GM20000 (cell line): Measurements from ENCODE around the gene CCDC38.

Experiments used
- DNase-seq: peaks from one replicate; pipeline ENCODE4 v3.0.0; 2012; ENCODE audit warnings: low spot score
- TF ChIP-seq, protein P1 (sequence below): IDR thresholded peaks from 2 replicates; pipeline ENCODE4 v1.5.1; 2012; ENCODE audit warnings: mild to moderate bottlenecking, control low read depth; ENCODE audit errors: extremely low read depth, missing control alignments

CCDC38 gene

DNA sequence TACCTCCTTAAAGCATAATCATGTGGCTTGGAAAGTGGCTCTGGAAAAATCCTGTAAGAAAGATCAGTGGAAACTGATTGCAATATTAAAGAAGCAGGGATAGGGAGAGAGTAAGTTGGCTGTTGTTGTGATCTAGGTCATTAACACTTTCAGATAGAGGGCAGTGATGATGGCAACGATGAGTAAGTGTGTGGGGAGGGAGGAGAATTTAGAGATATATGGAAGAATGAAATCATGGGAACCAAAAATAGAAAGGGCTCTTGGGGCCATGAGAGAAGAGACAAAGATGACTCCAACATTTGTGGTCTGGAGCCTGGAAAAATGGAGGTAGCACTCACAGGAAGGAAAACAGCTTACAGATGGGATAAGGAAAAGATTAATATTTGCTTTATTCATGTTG lies 60.3 kb downstream of the CCDC38 start:
- TF ChIP-seq, protein P1, sequence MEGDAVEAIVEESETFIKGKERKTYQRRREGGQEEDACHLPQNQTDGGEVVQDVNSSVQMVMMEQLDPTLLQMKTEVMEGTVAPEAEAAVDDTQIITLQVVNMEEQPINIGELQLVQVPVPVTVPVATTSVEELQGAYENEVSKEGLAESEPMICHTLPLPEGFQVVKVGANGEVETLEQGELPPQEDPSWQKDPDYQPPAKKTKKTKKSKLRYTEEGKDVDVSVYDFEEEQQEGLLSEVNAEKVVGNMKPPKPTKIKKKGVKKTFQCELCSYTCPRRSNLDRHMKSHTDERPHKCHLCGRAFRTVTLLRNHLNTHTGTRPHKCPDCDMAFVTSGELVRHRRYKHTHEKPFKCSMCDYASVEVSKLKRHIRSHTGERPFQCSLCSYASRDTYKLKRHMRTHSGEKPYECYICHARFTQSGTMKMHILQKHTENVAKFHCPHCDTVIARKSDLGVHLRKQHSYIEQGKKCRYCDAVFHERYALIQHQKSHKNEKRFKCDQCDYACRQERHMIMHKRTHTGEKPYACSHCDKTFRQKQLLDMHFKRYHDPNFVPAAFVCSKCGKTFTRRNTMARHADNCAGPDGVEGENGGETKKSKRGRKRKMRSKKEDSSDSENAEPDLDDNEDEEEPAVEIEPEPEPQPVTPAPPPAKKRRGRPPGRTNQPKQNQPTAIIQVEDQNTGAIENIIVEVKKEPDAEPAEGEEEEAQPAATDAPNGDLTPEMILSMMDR, result no peak
- no peak for DNase-seq

DNA sequence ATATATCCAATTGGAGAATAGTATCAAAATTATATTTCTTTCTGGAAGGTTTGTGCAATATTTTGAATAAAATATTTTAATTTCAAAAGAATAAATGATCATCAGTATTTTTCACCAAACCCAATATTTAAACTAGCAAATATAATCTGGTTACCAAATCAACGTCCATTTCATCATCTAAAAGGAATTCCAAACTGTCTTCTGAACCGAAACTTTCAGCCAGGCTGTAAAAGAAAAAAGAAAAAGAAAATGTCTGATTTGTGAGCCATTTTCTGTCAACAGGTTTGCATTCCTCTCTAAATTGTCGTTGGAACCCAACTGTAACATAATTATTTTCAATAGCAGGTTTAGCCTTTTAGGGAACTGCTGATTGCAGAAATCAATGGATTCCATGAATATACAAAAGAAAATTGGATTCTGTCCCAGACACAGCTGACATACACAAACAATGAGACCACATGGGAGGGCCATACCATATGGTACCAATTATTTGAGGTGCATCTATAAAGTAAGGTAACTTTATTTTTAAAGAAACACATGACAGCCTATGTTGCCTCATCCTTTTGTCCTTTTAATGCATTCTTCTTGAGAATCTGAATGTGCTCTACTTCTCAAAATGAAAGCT lies 61.0 kb downstream of the CCDC38 start:
- DNase-seq, result no peak
- TF ChIP-seq, protein P1, result no peak

DNA sequence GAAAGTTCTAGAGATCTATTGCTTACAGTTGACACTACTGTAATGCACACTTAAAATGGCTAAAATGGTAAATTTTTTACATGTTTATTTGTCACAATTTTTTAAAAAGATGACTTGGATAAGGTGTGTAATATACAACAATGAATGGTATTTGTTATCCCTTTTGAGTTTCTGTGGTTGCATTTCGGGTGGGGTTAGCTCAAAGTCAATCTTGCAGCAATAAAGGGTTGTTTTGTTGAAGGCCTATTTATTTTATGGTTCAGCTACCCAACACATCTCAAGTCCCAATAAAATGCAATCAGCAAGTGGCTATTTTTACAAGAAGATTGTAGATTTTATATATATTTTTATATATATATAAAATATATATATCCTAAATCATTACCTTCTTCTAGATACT lies 61.5 kb downstream of the CCDC38 start:
- DNase-seq, result no peak
- TF ChIP-seq, protein P1, result no peak

DNA sequence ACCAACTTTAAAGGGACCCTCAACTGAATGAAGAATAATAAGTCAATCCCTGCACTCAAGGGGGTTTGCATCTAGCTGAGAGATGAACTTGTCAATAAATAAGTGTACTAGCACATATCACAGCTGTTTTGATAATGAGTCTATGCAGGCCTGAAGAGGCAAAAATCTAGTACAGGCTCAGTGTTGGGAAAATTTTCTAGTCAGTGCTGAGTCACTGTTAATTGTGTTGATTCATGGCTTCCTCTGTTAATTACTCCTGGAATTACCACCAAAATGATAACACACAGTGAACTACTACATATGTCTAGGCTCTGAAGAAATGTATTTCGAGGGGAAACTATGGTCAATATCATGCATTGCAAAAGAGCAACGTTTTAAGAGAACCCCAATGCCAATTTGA lies 64.8 kb downstream of the CCDC38 start:
- TF ChIP-seq, protein P1, result no peak
- DNase-seq, result no peak

DNA sequence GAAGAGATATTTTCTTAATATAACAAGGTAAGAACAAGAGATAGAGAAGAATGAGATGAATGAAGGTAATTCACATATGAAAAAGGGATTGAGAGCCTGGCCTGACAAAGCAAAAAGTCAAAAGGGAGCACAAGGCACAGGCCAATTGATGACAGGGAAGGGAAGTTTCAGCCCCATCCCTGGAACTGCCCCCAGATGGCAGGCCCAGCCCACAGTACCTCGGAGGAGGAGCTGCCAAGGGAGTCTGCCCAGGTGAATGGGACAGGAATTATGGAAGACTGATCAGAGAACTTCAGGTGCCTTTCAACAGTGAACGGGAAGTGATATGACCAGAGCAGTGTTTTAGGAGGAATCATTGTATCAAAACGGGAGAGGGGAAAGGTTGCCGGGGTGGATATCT lies 68.0 kb downstream of the CCDC38 start:
- no peak for DNase-seq
- TF ChIP-seq, protein P1, result no peak

DNA sequence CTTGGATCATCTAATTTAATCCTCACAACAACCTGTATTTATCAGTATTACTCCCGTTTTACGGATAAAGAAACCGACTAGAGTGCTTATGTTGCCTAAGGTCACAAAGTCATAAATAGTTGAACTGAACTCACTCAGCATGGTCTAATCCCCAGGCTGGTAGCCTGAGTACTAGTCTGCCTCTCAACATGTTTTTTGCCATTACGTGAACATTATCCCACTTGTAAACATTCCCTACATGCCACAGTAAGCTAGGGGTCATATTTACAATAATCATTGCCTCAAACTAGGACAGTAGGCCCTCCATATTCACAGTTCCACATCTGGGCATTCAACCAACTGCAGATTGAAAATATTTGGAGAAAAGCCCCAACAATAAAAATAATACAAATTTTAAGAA lies 71.5 kb downstream of the CCDC38 start:
- TF ChIP-seq, protein P1, result no peak
- DNase-seq, result no peak

DNA sequence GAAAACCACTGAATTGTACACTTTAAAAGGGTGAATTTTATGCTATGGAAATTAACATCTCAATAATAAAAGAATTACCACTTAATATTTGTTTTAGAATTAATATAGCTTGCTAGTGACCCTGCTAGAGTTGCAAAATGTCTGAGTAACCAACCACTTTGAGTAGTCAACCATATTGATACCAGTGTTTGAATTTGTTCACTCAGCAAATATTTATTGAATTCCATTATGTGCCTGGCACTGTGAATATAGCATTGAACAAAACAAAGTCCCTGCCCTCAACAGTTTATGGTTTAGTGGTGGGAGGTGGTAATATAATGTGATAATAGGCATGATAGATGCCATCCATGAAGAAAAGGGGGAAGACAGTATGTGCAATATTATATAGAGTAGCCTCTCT lies 79.1 kb downstream of the CCDC38 start:
- DNase-seq, result no peak
- TF ChIP-seq, protein P1, result no peak
